ENCODE results near the gene PLAGL2. TPM values are rescaled to one million over a fixed set of nuclear protein-coding genes. Genes with fewer than 3 reads are reported as not detected.

Gene PLAGL2
- total RNA-seq, 1 experiment from 2014 or later: 8.5 TPM

GRCh38 chr20:32218156-32218900 lies 10.8 kb upstream of the PLAGL2 start:
- Histone ChIP-seq H3K36me3 (replicated peaks; ENCODE audit: control insufficient read depth, insufficient read depth, low read length) (peaks cover 33% of the 10 kb centered on the region), H3K4me3 (ENCODE audit: insufficient read depth, low read depth, low read length) (no peak overlapping the region), H3K27me3 (ENCODE audit: control insufficient read depth, insufficient read depth, low read length) (no peaks in the 10 kb centered on the region)
- no peak for DNase-seq

GRCh38 chr20:32216179-32217142 lies 8.9 kb upstream of the PLAGL2 start:
- Histone ChIP-seq H3K36me3 (replicated peaks; ENCODE audit: control insufficient read depth, insufficient read depth, low read length) (peaks cover 37% of the 10 kb centered on the region), H3K27me3 (ENCODE audit: control insufficient read depth, insufficient read depth, low read length) (no peaks in the 10 kb centered on the region), H3K4me3 (ENCODE audit: insufficient read depth, low read depth, low read length) (no peak overlapping the region)
- DNase-seq: no peak

DNA sequence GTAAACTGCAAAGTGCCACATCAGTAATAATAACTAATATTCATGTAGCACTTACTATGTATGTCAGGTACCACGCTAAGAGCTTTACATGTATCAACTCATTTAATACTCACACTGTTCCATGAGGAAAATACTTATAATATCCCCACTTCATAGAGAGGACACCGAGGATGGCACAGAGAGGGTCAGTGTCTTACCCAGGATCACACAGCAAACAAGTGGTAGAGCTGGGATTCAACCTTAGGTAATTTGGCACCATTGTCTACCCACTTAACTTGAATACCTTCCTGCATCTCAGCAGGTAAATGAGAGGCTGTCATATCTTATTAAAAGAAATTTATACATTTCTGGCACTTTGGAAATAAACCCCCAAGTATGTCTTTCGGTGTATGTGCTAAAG lies 8.2 kb upstream of the PLAGL2 start:
- no peak for DNase-seq
- Histone ChIP-seq H3K27me3 (ENCODE audit: control insufficient read depth, insufficient read depth, low read length) (no peaks in the 10 kb centered on the region), H3K4me3 (ENCODE audit: insufficient read depth, low read depth, low read length) (no peak overlapping the region), H3K36me3 (replicated peaks; ENCODE audit: control insufficient read depth, insufficient read depth, low read length) (peaks cover 37% of the 10 kb centered on the region)

DNA sequence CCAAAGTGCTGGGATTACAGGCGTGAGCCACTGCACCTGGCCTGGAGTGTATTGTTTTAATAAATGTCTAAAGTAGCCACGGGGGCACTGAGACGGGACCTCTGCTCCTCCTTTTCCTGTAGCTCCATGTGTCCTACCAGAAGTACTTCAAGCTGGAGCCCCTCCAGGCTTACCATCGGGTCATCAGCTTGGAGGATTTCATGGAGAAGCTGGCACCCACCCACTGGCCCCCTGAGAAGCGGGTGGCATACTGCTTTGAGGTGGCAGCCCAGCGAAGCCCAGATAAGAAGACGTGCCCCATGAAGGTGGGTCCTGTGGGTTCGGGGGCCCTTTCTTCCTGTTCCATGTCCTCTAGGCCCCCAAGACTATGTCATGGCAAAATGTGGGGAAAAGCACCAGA lies 7.6 kb upstream of the PLAGL2 start:
- Histone ChIP-seq H3K4me3 (ENCODE audit: insufficient read depth, low read depth, low read length) (no peak overlapping the region), H3K36me3 (replicated peaks; ENCODE audit: control insufficient read depth, insufficient read depth, low read length) (peaks cover 39% of the 10 kb centered on the region), H3K27me3 (ENCODE audit: control insufficient read depth, insufficient read depth, low read length) (no peaks in the 10 kb centered on the region)
- no peak for DNase-seq

GRCh38 chr20:32213870-32214269 lies 6.3 kb upstream of the PLAGL2 start:
- Histone ChIP-seq H3K36me3 (replicated peaks; ENCODE audit: control insufficient read depth, insufficient read depth, low read length) (peaks cover 39% of the 10 kb centered on the region), H3K4me3 (ENCODE audit: insufficient read depth, low read depth, low read length) (no peak overlapping the region), H3K27me3 (ENCODE audit: control insufficient read depth, insufficient read depth, low read length) (no peaks in the 10 kb centered on the region)
- no peak for DNase-seq

GRCh38 chr20:32209850-32210605 lies 2.5 kb upstream of the PLAGL2 start:
- Histone ChIP-seq H3K36me3 (replicated peaks; ENCODE audit: control insufficient read depth, insufficient read depth, low read length) (peaks cover 15% of the 10 kb centered on the region), H3K27me3 (ENCODE audit: control insufficient read depth, insufficient read depth, low read length) (no peaks in the 10 kb centered on the region), H3K4me3 (ENCODE audit: insufficient read depth, low read depth, low read length) (no peak overlapping the region)
- DNase-seq: no peak

GRCh38 chr20:32208499-32209154 lies 1.1 kb upstream of the PLAGL2 start:
- Histone ChIP-seq H3K27me3 (ENCODE audit: control insufficient read depth, insufficient read depth, low read length) (no peaks in the 10 kb centered on the region), H3K4me3 (ENCODE audit: insufficient read depth, low read depth, low read length) (peak overlapping the region; percentile 97), H3K36me3 (replicated peaks; ENCODE audit: control insufficient read depth, insufficient read depth, low read length) (peaks cover 18% of the 10 kb centered on the region)
- no peak for DNase-seq

DNA sequence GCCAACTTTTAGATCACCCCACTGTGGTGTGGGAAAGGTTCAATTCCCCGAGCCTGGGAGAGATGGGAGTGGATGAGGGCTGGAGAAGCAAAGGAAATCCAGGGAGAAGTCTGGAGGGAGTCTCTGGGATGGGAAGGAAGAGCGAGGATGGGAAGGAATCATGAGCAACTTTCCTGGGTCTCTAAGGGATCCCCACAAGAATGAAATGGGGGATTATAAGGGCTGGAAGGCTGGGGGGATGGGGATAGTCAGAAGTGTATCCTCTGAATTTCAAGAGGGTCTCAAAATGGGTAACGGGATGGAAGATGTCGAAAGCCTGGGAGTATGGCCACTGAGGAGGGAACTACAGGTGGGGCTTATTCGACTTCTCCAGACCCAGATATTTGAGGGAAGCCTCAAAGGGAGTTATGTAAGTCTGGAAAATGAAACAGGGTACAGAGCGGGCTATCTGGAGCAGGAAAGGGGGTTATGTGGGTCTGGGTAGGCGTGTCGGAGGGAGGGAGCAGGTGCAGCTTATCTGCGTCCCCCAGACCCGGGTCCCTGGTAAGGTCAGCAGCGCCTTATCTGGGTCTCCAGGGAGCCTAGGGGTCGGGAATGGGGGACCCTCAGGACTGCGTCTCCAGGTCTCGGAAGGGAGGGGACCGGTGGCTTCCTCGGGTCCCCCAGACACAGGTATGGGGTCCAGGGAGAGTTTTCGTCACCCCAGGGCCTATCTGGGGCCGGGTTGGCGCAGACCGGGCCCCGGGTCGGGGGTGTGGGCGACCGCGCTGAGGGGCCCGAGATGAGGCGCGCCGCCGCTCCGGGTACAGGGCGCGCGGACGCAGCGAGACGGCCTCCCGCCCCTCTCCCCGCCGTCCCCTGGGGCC lies 550 bp downstream of the PLAGL2 start:
- Histone ChIP-seq H3K4me3 (ENCODE audit: insufficient read depth, low read depth, low read length) (peak overlapping the region; percentile 97), H3K27me3 (ENCODE audit: control insufficient read depth, insufficient read depth, low read length) (no peaks in the 10 kb centered on the region), H3K36me3 (replicated peaks; ENCODE audit: control insufficient read depth, insufficient read depth, low read length) (peaks cover 18% of the 10 kb centered on the region)
- peak; percentile 59 for DNase-seq

- no peaks in the 10 kb centered on the region for H3K27me3 ChIP-seq (ENCODE audit: control insufficient read depth, insufficient read depth, low read length)
- H3K4me3 ChIP-seq (ENCODE audit: insufficient read depth, low read depth, low read length): peak overlapping the region; percentile 97
- no peak for DNase-seq
- peaks cover 18% of the 10 kb centered on the region for H3K36me3 ChIP-seq (replicated peaks; ENCODE audit: control insufficient read depth, insufficient read depth, low read length)
Observed at GRCh38 chr20:32205843-32206759, 1.4 kb downstream of the PLAGL2 start.

GRCh38 chr20:32205110-32205842 lies 2.3 kb downstream of the PLAGL2 start:
- H3K4me3 ChIP-seq (ENCODE audit: insufficient read depth, low read depth, low read length): no peak overlapping the region
- peaks cover 19% of the 10 kb centered on the region for H3K36me3 ChIP-seq (replicated peaks; ENCODE audit: control insufficient read depth, insufficient read depth, low read length)
- DNase-seq: no peak
- H3K27me3 ChIP-seq (ENCODE audit: control insufficient read depth, insufficient read depth, low read length): no peaks in the 10 kb centered on the region

- Histone ChIP-seq H3K4me3 (ENCODE audit: insufficient read depth, low read depth, low read length) (no peak overlapping the region), H3K36me3 (replicated peaks; ENCODE audit: control insufficient read depth, insufficient read depth, low read length) (peaks cover 19% of the 10 kb centered on the region), H3K27me3 (ENCODE audit: control insufficient read depth, insufficient read depth, low read length) (no peaks in the 10 kb centered on the region)
- DNase-seq: no peak
Observed at GRCh38 chr20:32204205-32205109, 3.1 kb downstream of the PLAGL2 start.
